Liver (tissue), 9 donors: Measurements from ENCODE around the gene GHR. TPM values are rescaled to one million over a fixed set of nuclear protein-coding genes. Genes with fewer than 3 reads are reported as not detected.

ENCODE experiments used
- DNase-seq: peaks from one replicate; pipeline ENCODE4 v3.0.0-alpha.2; 2017; ENCODE audit warnings: low spot score
- H3K27ac ChIP-seq, 2 donors: one replicate each; pipeline ENCODE4 v1.7.0; 2013; ENCODE audit warnings: inconsistent platforms in 2 of 2, low read length in 2 of 2, control low read depth in 1 of 2, low read depth in 1 of 2, mild to moderate bottlenecking in 1 of 2
- H3K27me3 ChIP-seq, 4 donors: one replicate each; pipeline versions ENCODE4 v1.6.1 to v1.7.0; 2013; ENCODE audit warnings: low read length in 3 of 4, inconsistent platforms in 1 of 4, mild to moderate bottlenecking in 1 of 4, moderate library complexity in 1 of 4; ENCODE audit not compliant: control insufficient read depth in 4 of 4, insufficient read depth in 4 of 4
- H3K36me3 ChIP-seq, 4 donors: one replicate each; pipeline versions ENCODE4 v1.6.1 to v1.7.0; 2013; ENCODE audit warnings: low read length in 3 of 4, mild to moderate bottlenecking in 3 of 4, low read depth in 1 of 4, moderate library complexity in 1 of 4; ENCODE audit not compliant: control insufficient read depth in 4 of 4, insufficient read depth in 3 of 4
- H3K4me1 ChIP-seq, 4 donors: one replicate each; pipeline versions ENCODE4 v1.6.1 to v1.7.0; 2013; ENCODE audit warnings: low read length in 3 of 4, mild to moderate bottlenecking in 3 of 4, moderate library complexity in 1 of 4; ENCODE audit not compliant: control insufficient read depth in 4 of 4, insufficient read depth in 4 of 4
- H3K4me3 ChIP-seq, 3 donors: one replicate each; pipeline versions ENCODE4 v1.6.1 to v1.7.0; 2013; ENCODE audit warnings: low read length in 3 of 3, control low read depth in 1 of 3, low read depth in 1 of 3, mild to moderate bottlenecking in 1 of 3
- H3K9ac ChIP-seq, 2 donors: one replicate each; pipeline ENCODE4 v1.7.0; 2013; ENCODE audit warnings: low read length in 2 of 2, mild to moderate bottlenecking in 2 of 2, moderate library complexity in 2 of 2, control low read depth in 1 of 2, low read depth in 1 of 2
- H3K9me3 ChIP-seq, 4 donors: one replicate each; pipeline versions ENCODE4 v1.6.1 to v1.7.0; 2013; ENCODE audit warnings: low read length in 3 of 4; ENCODE audit not compliant: control insufficient read depth in 4 of 4
- ATF3 ChIP-seq: IDR thresholded peaks from 2 replicates; pipeline ENCODE4 v1.6.1; 2016; ENCODE audit warnings: antibody characterized with exemption
- CTCF ChIP-seq: fragments of 150-350 bp; IDR thresholded peaks from 2 replicates; pipeline ENCODE4 v1.5.1; 2017; ENCODE audit warnings: improper control_type of control experiment, low read depth, low read length; ENCODE audit not compliant: missing input control
- EGR1 ChIP-seq, 2 donors: IDR thresholded peaks; 2 replicates each; pipeline ENCODE4 v1.6.1; 2016 to 2018; ENCODE audit warnings: antibody characterized with exemption in 2 of 2, low read depth in 2 of 2
- FOXA1 ChIP-seq: IDR thresholded peaks from 2 replicates; pipeline ENCODE4 v1.6.1; 2016; ENCODE audit warnings: antibody characterized with exemption
- FOXA2 ChIP-seq: IDR thresholded peaks from 2 replicates; pipeline ENCODE4 v1.6.1; 2016; ENCODE audit warnings: antibody characterized with exemption
- GABPA ChIP-seq, 2 donors: IDR thresholded peaks in 1 of 2; conservative IDR thresholded peaks in 1 of 2; 2 replicates each; pipeline ENCODE4 v1.6.1; 2016; ENCODE audit warnings: antibody characterized with exemption in 2 of 2, mild to moderate bottlenecking in 1 of 2, moderate library complexity in 1 of 2
- HNF4A ChIP-seq, 2 donors: conservative IDR thresholded peaks; 2 replicates each; pipeline ENCODE4 v1.6.1; 2016; ENCODE audit warnings: antibody characterized with exemption in 2 of 2, mild to moderate bottlenecking in 2 of 2
- HNF4G ChIP-seq: IDR thresholded peaks from 2 replicates; pipeline ENCODE4 v1.6.1; 2016; ENCODE audit warnings: antibody characterized with exemption
- JUND ChIP-seq, 2 donors: IDR thresholded peaks; 2 replicates each; pipeline ENCODE4 v1.6.1; 2016; ENCODE audit warnings: antibody characterized with exemption in 2 of 2
- MAX ChIP-seq: IDR thresholded peaks from 2 replicates; pipeline ENCODE4 v1.6.1; 2016; ENCODE audit warnings: antibody characterized with exemption
- NR2F2 ChIP-seq: IDR thresholded peaks from 2 replicates; pipeline ENCODE4 v1.6.1; 2016; ENCODE audit warnings: antibody characterized with exemption
- RAD21 ChIP-seq, 2 donors: IDR thresholded peaks; 2 replicates each; pipeline ENCODE4 v1.6.1; 2016; ENCODE audit warnings: antibody characterized with exemption in 2 of 2, mild to moderate bottlenecking in 2 of 2
- REST ChIP-seq: IDR thresholded peaks from 2 replicates; pipeline ENCODE4 v1.6.1; 2016; ENCODE audit warnings: antibody characterized with exemption, mild to moderate bottlenecking
- RXRA ChIP-seq, 2 donors: IDR thresholded peaks; 2 replicates each; pipeline ENCODE4 v1.6.1; 2017 to 2018; ENCODE audit warnings: antibody characterized with exemption in 2 of 2, mild to moderate bottlenecking in 1 of 2
- SP1 ChIP-seq: IDR thresholded peaks from 2 replicates; pipeline ENCODE4 v1.6.1; 2018; ENCODE audit warnings: antibody characterized with exemption, mild to moderate bottlenecking
- TAF1 ChIP-seq: conservative IDR thresholded peaks from 2 replicates; pipeline ENCODE4 v1.6.1; 2016; ENCODE audit warnings: antibody characterized with exemption, mild to moderate bottlenecking
- YY1 ChIP-seq: IDR thresholded peaks from 2 replicates; pipeline ENCODE4 v1.6.1; 2016; ENCODE audit warnings: antibody characterized with exemption, mild to moderate bottlenecking
- ZBTB33 ChIP-seq: IDR thresholded peaks from 2 replicates; pipeline ENCODE4 v1.6.1; 2016; ENCODE audit warnings: antibody characterized with exemption
- WGBS: extraction: QIAGEN DNeasy Blood & Tissue Kit; methylation state at CpG from one replicate; pipeline ENCODE4 v1.1.7; 2013; 5-methylcytosine and 5-hydroxymethylcytosine counted together
- polyA plus RNA-seq, 2 donors: library from polyadenylated mRNA; stranded (reverse) in 1 of 2; unstranded in 1 of 2; fragments of 200-250 nt in 1 of 2; fragments of >200 nt in 1 of 2; fragmentation: Nextera tagmentation in 1 of 2; extraction: Ambion mirVana in 1 of 2; gene quantifications; one replicate each; pipeline versions ENCODE4 v1.2.1 to v1.2.3, GENCODE V29; 2013 to 2015
- total RNA-seq, 2 donors: library from RNA; depleted of rRNA; stranded (reverse); fragments of >200 nt; gene quantifications; one replicate each; pipeline ENCODE4 v1.2.3, GENCODE V29; 2014
- donor health status: healthy.
- donor health status: healthy.
- donor health status: healthy.
- donor health status: healthy.
- donor health status: healthy.

Gene GHR
- total and polyA plus RNA-seq, 4 donors = 6.6 to 104 (median 20.9) TPM

- peak overlapping the region in 1 of 2 donors; percentile 52 for H3K9ac ChIP-seq
- no peak for DNase-seq
- no peaks in the 10 kb centered on the region for H3K9me3 ChIP-seq
- 45% methylated on average over 3 of the region's 3 CpGs for WGBS
- H3K36me3 ChIP-seq = no peaks in the 10 kb centered on the region
- H3K4me3 ChIP-seq = no peak overlapping the region
- H3K27ac ChIP-seq = peak overlapping the region; percentile 85 to 90
- no peaks in the 10 kb centered on the region for H3K27me3 ChIP-seq
- H3K4me1 ChIP-seq = peaks cover 6 to 42% (median 32%) of the 10 kb centered on the region in 4 donors
- TF ChIP-seq ATF3 (no peak), NR2F2 (no peak), MAX (no peak), RAD21 (IDR thresholded peaks at IDR 0.05) (no peak), CTCF (no peak), HNF4G (peak; percentile 30), ZBTB33 (no peak), SP1 (peak; percentile 61), YY1 (no peak), EGR1 (IDR thresholded peaks at IDR 0.05; ENCODE audit: low read depth in 2 of 2) (no peak), REST (no peak), RXRA (IDR thresholded peaks at IDR 0.05) (peak in 1 of 2 donors; percentile 13), FOXA2 (peak; percentile 55), GABPA (IDR thresholded peaks at IDR 0.05 in 1 of 2, conservative IDR thresholded peaks at IDR 0.05 in 1 of 2) (no peak), TAF1 (no peak), HNF4A (conservative IDR thresholded peaks at IDR 0.05) (peak; percentile 75 to 78), JUND (IDR thresholded peaks at IDR 0.05) (no peak), FOXA1 (peak; percentile 22)
These were observed 92.3 kb downstream of the GHR start for GRCh38 chr5:42515504-42515903.
